Cardiac septum (tissue), 1 donor: Measurements from ENCODE around the gene CNTNAP2. TPM values are rescaled to one million over a fixed set of nuclear protein-coding genes. Genes with fewer than 3 reads are reported as not detected.
"Not testable (repeated sequence)": the region's sequence is repeated elsewhere in the genome, so short reads cannot be mapped to it uniquely, and the experiment has no call there.

Source experiments
- DNase-seq: peaks from one replicate; pipeline ENCODE4 v3.0.0-alpha.2; 2020; ENCODE audit warnings: low spot score
- intact Hi-C: fragments of 100-400 bp; cut with DNase I; formaldehyde crosslinking; loops from one replicate; pipeline ENCODE4 v1.14.0; 2022
- total RNA-seq: library from RNA; stranded (reverse); fragmentation: NEBNext Ultra II Directional; extraction: Animal tissue kit (Norgen Biotek cat#: 25700); gene quantifications from one replicate; pipeline ENCODE4 v1.2.1, GENCODE V29; 2021
- donor health status: DM: no; HTN: no; CAD: no.

CNTNAP2 gene
- total RNA-seq, 1 donor from 2014 or later = 0.22 TPM

GRCh38 chr7:148287538-148287937, 2170.9 kb downstream of the CNTNAP2 start:
- intact Hi-C loops = no loop called here

GRCh38 chr7:148288592-148289151, 2172.1 kb downstream of the CNTNAP2 start:
- DNase-seq = no peak
- intact Hi-C loops = no loop called here

More at GRCh38 chr7:148287538-148287937, 2170.9 kb downstream of the CNTNAP2 start:
- no peak for DNase-seq

GRCh38 chr7:148289630-148290029, 2173.0 kb downstream of the CNTNAP2 start:
- intact Hi-C loops = no loop called here
- DNase-seq = no peak

GRCh38 chr7:148290538-148290937, 2173.9 kb downstream of the CNTNAP2 start:
- intact Hi-C loops = no loop called here
- DNase-seq = no peak

- DNase-seq = no peak
- intact Hi-C loops = no loop called here
Observed at GRCh38 chr7:148291799-148292198, 2175.2 kb downstream of the CNTNAP2 start.

- no peak for DNase-seq
- intact Hi-C loops = no loop called here
Observed at GRCh38 chr7:148296994-148297644, 2180.5 kb downstream of the CNTNAP2 start.

GRCh38 chr7:148298768-148299167, 2182.2 kb downstream of the CNTNAP2 start:
- intact Hi-C loops, DNase-seq: not testable (repeated sequence)

GRCh38 chr7:148299350-148300276, 2183.0 kb downstream of the CNTNAP2 start:
- no peak for DNase-seq
- intact Hi-C loops = no loop called here

- intact Hi-C loops = not testable (repeated sequence)
Observed at GRCh38 chr7:148302436-148302835, 2185.8 kb downstream of the CNTNAP2 start.

GRCh38 chr7:148303295-148304082, 2186.9 kb downstream of the CNTNAP2 start:
- no peak for DNase-seq
- intact Hi-C loops = no loop called here

More at GRCh38 chr7:148302436-148302835, 2185.8 kb downstream of the CNTNAP2 start:
- not testable (repeated sequence) for DNase-seq

GRCh38 chr7:148304083-148304335, 2187.4 kb downstream of the CNTNAP2 start:
- intact Hi-C loops = no loop called here
- no peak for DNase-seq

- intact Hi-C loops = no loop called here
Observed at GRCh38 chr7:148304456-148304855, 2187.9 kb downstream of the CNTNAP2 start.

GRCh38 chr7:148306759-148307158, 2190.2 kb downstream of the CNTNAP2 start:
- intact Hi-C loops = no loop called here
- no peak for DNase-seq

More at GRCh38 chr7:148304456-148304855, 2187.9 kb downstream of the CNTNAP2 start:
- no peak for DNase-seq

- DNase-seq = no peak
- intact Hi-C loops = no loop called here
Observed at GRCh38 chr7:148318102-148318811, 2201.7 kb downstream of the CNTNAP2 start.

- no peak for DNase-seq
- intact Hi-C loops = no loop called here
Observed at GRCh38 chr7:148318838-148319237, 2202.2 kb downstream of the CNTNAP2 start.

- intact Hi-C loops = no loop called here
- no peak for DNase-seq
Observed at GRCh38 chr7:148319316-148319808, 2202.8 kb downstream of the CNTNAP2 start.

- intact Hi-C loops = no loop called here
- no peak for DNase-seq
Observed at GRCh38 chr7:148325208-148325607, 2208.6 kb downstream of the CNTNAP2 start.

GRCh38 chr7:148327379-148327778, 2210.8 kb downstream of the CNTNAP2 start:
- intact Hi-C loops = no loop called here
- no peak for DNase-seq

GRCh38 chr7:148328906-148329305, 2212.3 kb downstream of the CNTNAP2 start:
- intact Hi-C loops = no loop called here
- DNase-seq = no peak
